GM12878 (cell line): ENCODE measurements around the gene CANX.
"Not testable (repeated sequence)": the region's sequence is repeated elsewhere in the genome, so short reads cannot be mapped to it uniquely, and the experiment has no call there.

ENCODE experiments used
- ASH2L ChIP-seq: fragments of 300-600, 200-600 bp; sonication (generic); IDR thresholded peaks from 2 replicates; pipeline ENCODE4 v1.6.1; 2017; ENCODE audit warnings: low read depth, mild to moderate bottlenecking, borderline replicate concordance
- BHLHE40 ChIP-seq, 2 experiments: fragments of 450-650 bp in 1 of 2; IDR thresholded peaks; 2 replicates each; pipeline ENCODE4 v1.6.1; 2011 to 2017; ENCODE audit warnings: low read depth in 2 of 2, borderline replicate concordance in 1 of 2, improper control_type of control experiment in 1 of 2, low read length in 1 of 2, mild to moderate bottlenecking in 1 of 2
- BRCA1 ChIP-seq: IDR thresholded peaks from 2 replicates; pipeline ENCODE4 v1.6.1; 2011; ENCODE audit warnings: low read depth, low read length, improper control_type of control experiment
- EP300 ChIP-seq, 2 experiments: fragments of 150-350 bp in 1 of 2; IDR thresholded peaks; 2 replicates each; pipeline ENCODE4 v1.6.1; 2011 to 2012; ENCODE audit warnings: low read depth in 2 of 2, low read length in 2 of 2, borderline replicate concordance in 1 of 2, improper control_type of control experiment in 1 of 2, inconsistent platforms in 1 of 2; ENCODE audit not compliant: control insufficient read depth in 1 of 2
- HDAC6 ChIP-seq: fragments of 200-600 bp; sonication (generic); IDR thresholded peaks from one replicate; pipeline ENCODE4 v1.8.0; 2017; ENCODE audit warnings: antibody characterized with exemption; ENCODE audit not compliant: unreplicated experiment
- KDM1A ChIP-seq: fragments of 200-600 bp; sonication (generic); IDR thresholded peaks from 2 replicates; pipeline ENCODE4 v1.6.1; 2016; ENCODE audit warnings: borderline replicate concordance
- MTA3 ChIP-seq: IDR thresholded peaks from 2 replicates; pipeline ENCODE4 v1.6.1; 2012; ENCODE audit warnings: low read length, inconsistent platforms, borderline replicate concordance
- MXI1 ChIP-seq: fragments of 150-350 bp; IDR thresholded peaks from 2 replicates; pipeline ENCODE4 v1.6.1; 2011; ENCODE audit warnings: low read depth, mild to moderate bottlenecking, inconsistent platforms, low read length, improper control_type of control experiment
- POLR2A ChIP-seq: IDR thresholded peaks from 2 replicates; pipeline ENCODE4 v1.6.1; 2011; ENCODE audit warnings: low read depth, mild to moderate bottlenecking, low read length
- POLR2AphosphoS5 ChIP-seq: IDR thresholded peaks from 2 replicates; pipeline ENCODE4 v1.6.1; 2011; ENCODE audit warnings: mild to moderate bottlenecking, low read length, inconsistent platforms
- YBX1 ChIP-seq: fragments of 450-650 bp; IDR thresholded peaks from 2 replicates; pipeline ENCODE4 v1.6.1; 2016; ENCODE audit warnings: antibody characterized with exemption
- ZBTB33 ChIP-seq: fragments of 450-650 bp; IDR thresholded peaks from 2 replicates; pipeline ENCODE4 v1.6.1; 2017; ENCODE audit warnings: mild to moderate bottlenecking
- ZZZ3 ChIP-seq: IDR thresholded peaks from 2 replicates; pipeline ENCODE4 v1.6.1; 2011; ENCODE audit warnings: low read depth; ENCODE audit not compliant: control insufficient read depth, insufficient read length
- TF ChIP-seq, protein P1 (sequence below), 3 experiments: IDR thresholded peaks in 2 of 3; conservative IDR thresholded peaks in 1 of 3; 2 replicates each; pipeline ENCODE4 v1.5.1; 2011; ENCODE audit warnings: low read depth in 3 of 3, low read length in 3 of 3, mild to moderate bottlenecking in 3 of 3, control low read depth in 2 of 3, moderate library complexity in 2 of 3, inconsistent platforms in 1 of 3, mixed read lengths in 1 of 3; ENCODE audit not compliant: control insufficient read depth in 2 of 3, insufficient read depth in 1 of 3; ENCODE audit errors: extremely low read depth in 1 of 3

DNA sequence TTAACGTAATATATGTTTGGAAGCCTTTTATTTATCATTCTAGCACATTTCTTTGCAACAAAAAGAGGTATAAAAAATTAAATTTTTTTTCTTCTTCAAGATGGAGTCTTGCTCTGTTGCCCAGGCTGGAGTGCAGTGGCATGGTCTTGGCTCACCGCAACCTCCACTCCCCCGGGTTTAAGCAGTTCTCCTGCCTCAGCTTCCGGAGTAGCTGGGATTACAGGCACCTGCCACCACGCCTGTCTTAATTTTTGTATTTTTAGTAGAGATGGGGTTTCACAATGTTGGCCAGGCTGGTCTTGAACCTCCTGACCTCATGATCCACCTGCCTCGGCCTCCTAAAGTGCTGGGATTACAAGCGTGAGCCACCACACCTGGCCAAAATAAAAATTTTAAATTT lies 45.3 kb downstream of the CANX start:
- TF ChIP-seq, protein P1, sequence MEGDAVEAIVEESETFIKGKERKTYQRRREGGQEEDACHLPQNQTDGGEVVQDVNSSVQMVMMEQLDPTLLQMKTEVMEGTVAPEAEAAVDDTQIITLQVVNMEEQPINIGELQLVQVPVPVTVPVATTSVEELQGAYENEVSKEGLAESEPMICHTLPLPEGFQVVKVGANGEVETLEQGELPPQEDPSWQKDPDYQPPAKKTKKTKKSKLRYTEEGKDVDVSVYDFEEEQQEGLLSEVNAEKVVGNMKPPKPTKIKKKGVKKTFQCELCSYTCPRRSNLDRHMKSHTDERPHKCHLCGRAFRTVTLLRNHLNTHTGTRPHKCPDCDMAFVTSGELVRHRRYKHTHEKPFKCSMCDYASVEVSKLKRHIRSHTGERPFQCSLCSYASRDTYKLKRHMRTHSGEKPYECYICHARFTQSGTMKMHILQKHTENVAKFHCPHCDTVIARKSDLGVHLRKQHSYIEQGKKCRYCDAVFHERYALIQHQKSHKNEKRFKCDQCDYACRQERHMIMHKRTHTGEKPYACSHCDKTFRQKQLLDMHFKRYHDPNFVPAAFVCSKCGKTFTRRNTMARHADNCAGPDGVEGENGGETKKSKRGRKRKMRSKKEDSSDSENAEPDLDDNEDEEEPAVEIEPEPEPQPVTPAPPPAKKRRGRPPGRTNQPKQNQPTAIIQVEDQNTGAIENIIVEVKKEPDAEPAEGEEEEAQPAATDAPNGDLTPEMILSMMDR (IDR thresholded peaks at IDR 0.05 in 2 of 3, conservative IDR thresholded peaks at IDR 0.05 in 1 of 3; ENCODE audit: control insufficient read depth in 2 of 3, extremely low read depth in 1 of 3, insufficient read depth in 1 of 3, low read depth in 3 of 3, low read length in 3 of 3): not testable (repeated sequence)
- not testable (repeated sequence) for TF ChIP-seq POLR2A; EP300 (IDR thresholded peaks at IDR 0.05; ENCODE audit: borderline replicate concordance in 1 of 2, control insufficient read depth in 1 of 2, low read depth in 2 of 2, low read length in 2 of 2); KDM1A; MXI1; BHLHE40 (IDR thresholded peaks at IDR 0.05; ENCODE audit: borderline replicate concordance in 1 of 2, low read depth in 2 of 2, low read length in 1 of 2); HDAC6; POLR2AphosphoS5; BRCA1; ASH2L; YBX1; MTA3; ZBTB33; ZZZ3
